NOMO-1 (cell line): Measurements from ENCODE around the gene ZNF598.
A peak's percentile ranks its signal among the peaks of the same experiment; 100 is the strongest.
"Not testable (repeated sequence)": the region's sequence is repeated elsewhere in the genome, so short reads cannot be mapped to it uniquely, and the experiment has no call there.

Source experiments
- DNase-seq, 2 experiments: peaks; one replicate each; lab custom pipeline; 2025; ENCODE audit not compliant: unreplicated experiment in 2 of 2; lab: John Stamatoyannopoulos, UW

Gene ZNF598

DNA sequence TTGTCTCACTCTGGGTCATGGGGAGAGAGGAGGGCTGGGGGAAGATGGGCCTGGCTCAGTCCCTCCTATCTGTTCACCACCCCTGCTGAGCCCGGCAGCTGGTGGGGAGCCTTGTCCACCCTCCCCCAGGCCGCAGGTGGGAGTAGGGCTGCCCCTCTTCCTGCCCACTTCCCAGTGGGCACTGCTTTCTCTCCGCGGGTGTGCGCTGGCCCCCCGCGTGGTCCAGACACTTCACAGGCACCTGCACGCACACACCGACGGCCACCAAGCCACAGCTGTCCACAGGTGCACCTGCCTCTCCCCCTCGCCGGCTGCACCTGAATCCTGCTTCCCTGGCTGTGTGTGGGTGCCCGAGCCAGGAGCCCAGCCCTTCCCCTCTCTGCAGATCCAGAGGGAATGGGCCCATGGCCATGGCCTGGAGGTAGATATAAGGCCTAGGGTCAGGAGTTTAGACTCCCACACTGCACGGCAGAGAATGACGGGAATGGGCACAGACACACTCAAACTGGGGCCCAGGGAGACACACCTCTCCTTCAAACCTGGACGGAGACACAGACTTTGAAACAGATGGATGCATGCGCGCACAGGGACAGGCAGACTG lies 19.1 kb upstream of the ZNF598 start:
- DNase-seq: no peak

DNA sequence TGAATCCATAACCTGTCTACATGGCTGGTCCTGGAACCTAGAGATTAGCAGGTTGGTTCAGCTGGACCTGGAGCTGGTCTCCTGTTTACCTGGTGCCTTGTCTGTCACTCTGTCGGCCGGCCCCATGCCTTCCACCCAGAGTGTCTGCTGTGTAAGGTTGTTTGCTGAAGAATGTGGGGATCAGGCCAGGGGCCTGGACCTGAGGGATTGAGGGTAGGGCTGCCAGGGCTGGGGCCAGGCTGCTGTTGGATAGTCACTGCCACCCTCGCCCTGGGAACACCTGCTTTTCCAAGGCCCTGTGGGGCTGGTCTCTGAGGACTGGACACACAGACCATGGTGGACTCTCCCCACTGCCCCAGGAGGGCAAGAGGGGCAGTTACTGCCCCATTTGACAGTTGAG lies 18.5 kb upstream of the ZNF598 start:
- DNase-seq: no peak

DNA sequence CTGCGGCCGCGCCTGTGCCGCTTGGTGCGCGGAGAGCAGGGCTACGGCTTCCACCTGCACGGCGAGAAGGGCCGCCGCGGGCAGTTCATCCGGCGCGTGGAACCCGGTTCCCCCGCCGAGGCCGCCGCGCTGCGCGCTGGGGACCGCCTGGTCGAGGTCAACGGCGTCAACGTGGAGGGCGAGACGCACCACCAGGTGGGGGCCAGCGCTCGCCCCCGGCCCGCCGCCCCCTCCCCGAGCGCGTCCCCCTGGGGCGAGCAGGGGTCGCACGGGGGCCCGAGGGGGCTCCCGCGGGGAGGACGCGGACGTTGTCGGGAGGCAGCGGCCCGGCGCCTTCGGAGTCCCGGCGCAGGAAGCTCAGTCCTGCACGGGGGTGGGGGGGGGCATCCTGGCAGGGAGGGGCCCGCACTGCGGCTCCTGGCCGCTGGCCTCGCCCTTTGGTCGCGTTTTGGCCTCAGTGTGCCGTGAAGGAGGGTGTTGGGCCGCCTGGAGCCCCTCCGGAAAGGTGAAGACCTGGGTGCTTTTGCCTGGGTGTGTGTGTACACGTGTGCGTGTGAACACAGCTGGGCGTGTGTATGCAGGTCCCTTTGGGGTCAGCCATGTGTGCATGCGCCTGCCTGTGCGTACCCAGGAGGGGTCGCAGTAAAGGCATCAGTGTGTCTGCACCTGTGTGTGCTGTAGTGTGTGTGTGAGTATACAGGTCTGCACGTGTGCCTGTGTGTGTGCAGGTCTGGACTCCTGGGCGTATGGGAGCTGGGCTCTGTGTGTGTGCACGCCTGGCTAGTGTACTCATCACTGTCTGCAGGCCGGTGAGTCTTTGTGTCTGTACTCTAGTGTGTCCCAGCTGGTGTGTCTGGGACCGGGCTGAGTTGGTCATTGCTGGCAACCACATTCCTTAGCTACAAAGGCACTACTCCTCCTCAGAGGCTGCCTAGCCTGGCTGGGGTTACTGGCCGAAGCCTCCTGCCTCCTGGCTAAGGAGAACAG lies 17.7 kb upstream of the ZNF598 start:
- DNase-seq: peak in 1 of 2 experiments; percentile 10

- no peak for DNase-seq
Observed at GRCh38 chr16:2026461-2027023, 16.9 kb upstream of the ZNF598 start, which contains the start of gene NHERF2. Gene NHERF2 (plus strand): TSS chr16:2026902. CDS start chr16:2027006, 104 bp downstream.

GRCh38 chr16:2025878-2026460 lies 16.3 kb upstream of the ZNF598 start:
- no peak for DNase-seq

- no peak for DNase-seq
Observed at GRCh38 chr16:2025251-2025650, 15.6 kb upstream of the ZNF598 start.

- DNase-seq: no peak
Observed at GRCh38 chr16:2024032-2024420, 14.4 kb upstream of the ZNF598 start.

DNA sequence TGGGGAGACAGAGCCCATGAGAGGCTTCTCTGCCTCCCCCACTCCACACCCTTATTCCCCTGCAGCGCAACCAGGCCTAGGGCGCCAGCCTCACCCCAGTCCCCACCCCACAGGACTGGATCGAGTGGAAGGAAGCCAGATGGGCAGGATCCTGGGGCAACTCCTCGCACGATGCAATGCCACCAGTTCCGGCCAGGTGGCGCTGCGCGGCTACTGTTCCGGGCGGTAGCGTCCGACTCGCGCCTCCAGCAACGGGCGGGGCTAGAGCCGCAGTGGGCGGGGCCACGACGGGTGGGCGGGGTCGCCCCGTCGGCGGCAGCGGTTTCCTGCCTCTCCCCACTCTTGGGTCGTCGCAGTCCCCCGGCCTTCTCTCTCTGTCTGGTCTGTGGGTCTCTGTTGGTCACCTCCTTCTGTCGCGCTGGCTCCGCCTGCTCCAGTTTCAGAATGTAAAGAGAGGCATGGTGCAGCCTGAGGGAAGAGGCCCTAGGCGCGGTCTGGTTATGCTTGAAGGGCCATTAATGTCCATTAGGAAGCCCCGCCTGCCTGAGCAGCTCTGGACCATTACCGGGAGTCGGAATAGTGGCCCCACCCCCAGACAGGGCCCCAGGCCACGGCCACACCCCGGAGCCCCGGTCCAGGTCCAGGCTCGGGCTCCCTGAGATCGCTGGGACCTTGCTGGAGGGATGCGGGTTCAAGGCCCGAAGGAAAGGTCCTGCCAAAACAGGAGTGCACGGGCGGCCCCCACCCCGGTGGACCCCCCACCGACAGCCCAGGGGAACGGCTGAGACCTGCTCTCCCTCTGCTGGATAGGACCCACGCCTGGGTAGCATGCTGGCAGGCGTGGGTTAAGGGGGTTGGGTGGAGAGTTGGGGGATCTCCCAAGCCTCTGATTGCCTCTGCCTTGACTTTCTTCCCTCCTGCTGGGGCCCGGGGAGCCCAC lies 13.7 kb upstream of the ZNF598 start:
- peak; percentile 76 to 81 for DNase-seq

DNA sequence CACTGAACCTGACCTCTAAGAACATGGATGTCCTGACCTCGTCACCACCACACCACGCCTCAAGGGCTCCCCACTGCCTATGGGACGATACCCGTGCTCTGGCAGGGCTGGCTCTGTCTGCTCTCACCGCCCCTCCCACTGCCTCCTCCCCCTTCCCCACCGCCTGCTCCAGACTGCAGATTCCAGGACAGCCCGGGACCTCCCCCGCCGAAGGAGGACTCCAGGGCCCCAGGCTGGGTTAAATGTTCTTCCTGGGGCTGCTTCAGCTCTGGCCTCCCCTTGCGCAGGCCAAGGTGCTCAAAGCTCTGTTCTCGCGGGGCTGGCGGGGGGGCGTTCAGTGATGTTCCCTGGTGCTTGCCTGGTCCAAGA lies 13.1 kb upstream of the ZNF598 start:
- no peak for DNase-seq

GRCh38 chr16:2019921-2020831 lies 10.6 kb upstream of the ZNF598 start:
- no peak for DNase-seq

GRCh38 chr16:2019518-2019920 lies 9.9 kb upstream of the ZNF598 start, which contains the start of gene NPW:
Gene NPW (plus strand): TSS chr16:2019785.
- DNase-seq: no peak

DNA sequence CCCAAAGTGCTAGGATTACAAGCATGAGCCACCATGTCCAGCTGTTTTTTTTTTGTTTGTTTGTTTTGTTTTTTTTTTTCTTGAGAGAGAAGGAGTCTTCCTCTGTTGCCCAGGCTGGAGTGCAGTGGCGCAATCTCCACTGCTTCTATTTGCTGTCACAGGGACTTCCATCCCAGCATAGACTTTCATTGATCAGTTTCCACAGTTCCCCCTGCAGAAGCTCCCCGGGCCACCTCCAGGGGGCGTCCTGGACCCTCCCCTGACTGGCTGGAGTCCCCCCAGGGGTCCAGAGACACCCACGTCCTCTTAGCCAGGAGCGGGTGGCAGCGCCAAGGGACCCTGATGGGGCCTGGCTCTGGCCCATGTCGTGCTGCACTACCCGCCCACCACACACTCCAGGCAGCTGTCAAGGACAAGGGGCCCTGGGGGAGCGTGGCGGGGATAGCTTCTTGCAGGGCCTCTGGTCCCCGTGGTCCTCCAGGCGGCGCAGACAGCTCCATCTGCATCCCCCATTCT lies 6.8 kb upstream of the ZNF598 start:
- DNase-seq: no peak

DNA sequence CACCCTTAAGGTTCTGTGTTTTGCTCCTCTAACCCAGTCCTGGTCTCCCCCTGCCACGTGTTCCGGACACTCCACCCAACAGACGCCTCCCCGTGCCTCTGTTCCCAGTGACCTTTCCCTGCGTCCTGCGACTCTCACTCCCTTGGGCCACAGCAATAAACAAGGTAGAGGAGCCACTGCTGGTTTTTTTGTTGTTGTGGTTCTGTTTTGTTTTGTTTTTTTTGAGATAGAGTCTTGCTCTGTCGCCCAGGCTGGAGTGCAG lies 6.3 kb upstream of the ZNF598 start:
- no peak for DNase-seq

DNA sequence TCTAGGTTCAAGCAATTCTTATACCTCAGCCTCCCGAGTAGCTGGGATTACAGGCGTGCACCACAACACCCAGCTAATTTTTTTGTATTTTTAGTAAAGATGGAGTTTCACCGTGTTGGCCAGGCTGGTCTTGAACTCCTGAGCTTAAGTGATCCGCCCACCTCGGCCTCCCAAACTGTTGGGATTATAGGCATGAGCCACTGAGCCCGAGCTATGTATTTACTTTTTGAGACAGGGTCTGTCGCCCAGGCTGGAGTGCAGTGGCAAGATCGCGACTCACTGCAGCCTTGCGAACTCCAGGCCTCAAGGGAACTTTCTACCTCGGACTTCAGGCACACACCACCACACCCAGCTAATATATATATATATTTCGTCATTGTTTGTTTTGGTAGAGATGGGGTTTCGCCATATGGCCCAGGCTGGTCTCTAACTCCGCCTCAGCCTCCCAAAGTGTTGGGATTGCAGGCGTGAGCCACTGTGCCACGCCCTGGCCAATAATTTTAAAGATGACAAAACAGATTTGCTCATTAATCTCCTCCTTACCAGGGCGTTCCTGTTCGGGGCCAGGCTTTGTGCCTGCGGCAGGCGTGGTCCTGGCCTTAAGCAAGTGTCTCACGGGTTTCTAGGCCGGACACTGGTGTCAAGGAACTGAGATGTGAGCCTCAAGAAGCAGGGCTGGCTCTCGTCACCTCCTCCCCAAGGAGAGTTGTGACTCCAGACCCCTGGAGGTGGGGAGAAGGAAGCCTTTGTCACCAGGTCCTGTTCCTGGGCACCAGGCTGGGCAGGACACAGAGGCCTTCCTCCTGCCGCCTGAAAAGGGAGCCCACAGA lies 5.7 kb upstream of the ZNF598 start:
- peak; percentile 93 for DNase-seq

DNA sequence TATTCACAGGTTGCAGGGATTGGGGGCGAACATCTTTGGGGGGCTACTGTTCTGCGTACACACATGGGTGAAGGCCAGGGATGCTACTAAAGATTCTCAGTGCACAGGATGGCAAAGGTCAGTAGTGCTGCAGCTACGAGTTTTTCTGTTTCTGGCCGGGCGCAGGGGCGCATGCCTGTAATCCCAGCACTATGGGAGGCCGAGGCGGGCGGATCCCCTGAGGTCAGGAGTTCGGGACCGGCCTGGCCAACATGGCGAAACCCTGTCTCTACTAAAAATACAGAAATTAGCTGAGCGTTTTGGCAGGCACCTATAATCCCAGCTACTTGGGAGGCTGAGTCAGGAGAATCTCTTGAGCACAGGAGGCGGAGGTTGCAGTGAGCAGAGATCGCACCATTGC lies 3.9 kb upstream of the ZNF598 start:
- DNase-seq: no peak

DNA sequence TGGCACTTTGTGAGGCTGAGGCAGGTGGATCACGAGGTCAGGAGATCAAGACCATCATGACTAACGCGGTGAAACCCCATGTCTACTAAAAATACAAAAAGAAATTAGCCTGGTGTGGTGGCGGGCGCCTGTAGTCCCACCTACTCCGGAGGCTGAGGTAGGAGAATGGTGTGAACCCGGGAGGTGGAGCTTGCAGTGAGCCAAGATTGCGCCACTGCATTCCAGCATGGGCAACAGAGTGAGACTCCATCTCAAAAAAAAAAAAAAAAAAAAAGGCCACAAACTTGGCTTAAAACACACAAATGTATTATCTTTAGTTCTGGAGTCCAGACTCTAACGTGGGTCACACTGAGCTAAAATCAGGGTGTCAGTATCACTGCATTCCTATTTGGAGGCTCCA lies 2.1 kb upstream of the ZNF598 start:
- DNase-seq: not testable (repeated sequence)

- DNase-seq: no peak
Observed at GRCh38 chr16:2009164-2009711, 383 bp downstream of the ZNF598 start.

DNA sequence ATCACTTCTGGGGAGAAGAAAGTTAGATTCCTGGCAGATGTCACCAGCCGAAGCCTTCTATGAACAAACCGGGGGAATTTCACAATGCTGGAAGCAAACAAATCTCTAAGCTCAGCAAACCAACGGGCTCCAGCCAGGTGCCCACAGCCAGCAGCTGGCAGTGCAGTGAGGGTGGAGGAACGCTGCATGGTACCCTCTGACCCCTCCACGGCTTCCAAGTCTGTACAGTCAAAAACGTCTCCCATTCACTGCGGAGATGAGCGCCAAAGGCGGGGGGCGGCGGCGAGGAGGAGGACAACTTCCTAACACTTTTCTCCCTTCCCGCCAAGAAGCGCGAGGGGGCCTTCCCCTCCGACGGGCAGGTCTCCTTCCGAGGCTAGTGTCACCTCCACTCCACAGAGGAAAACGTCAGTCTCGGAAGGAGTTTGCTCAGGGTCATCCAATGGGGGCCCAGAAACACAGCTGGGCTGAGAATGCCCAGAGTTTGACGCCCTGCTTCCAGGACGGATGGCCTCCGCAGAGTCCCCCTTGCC lies 924 bp downstream of the ZNF598 start:
- peak; percentile 24 to 41 for DNase-seq
